ENCODE results near the gene ARPC3.
A peak's percentile ranks its signal among the peaks of the same experiment; 100 is the strongest.
"Not testable (repeated sequence)": the region's sequence is repeated elsewhere in the genome, so short reads cannot be mapped to it uniquely, and the experiment has no call there.

ARPC3 gene

GRCh38 chr12:110410086-110410485 lies 40.1 kb downstream of the ARPC3 start:
- DNase-seq, result not testable (repeated sequence)

GRCh38 chr12:110405126-110405662 lies 44.9 kb downstream of the ARPC3 start:
- DNase-seq, result not testable (repeated sequence)

GRCh38 chr12:110403976-110404682 lies 46.0 kb downstream of the ARPC3 start:
- peak; percentile 94 for DNase-seq

DNA sequence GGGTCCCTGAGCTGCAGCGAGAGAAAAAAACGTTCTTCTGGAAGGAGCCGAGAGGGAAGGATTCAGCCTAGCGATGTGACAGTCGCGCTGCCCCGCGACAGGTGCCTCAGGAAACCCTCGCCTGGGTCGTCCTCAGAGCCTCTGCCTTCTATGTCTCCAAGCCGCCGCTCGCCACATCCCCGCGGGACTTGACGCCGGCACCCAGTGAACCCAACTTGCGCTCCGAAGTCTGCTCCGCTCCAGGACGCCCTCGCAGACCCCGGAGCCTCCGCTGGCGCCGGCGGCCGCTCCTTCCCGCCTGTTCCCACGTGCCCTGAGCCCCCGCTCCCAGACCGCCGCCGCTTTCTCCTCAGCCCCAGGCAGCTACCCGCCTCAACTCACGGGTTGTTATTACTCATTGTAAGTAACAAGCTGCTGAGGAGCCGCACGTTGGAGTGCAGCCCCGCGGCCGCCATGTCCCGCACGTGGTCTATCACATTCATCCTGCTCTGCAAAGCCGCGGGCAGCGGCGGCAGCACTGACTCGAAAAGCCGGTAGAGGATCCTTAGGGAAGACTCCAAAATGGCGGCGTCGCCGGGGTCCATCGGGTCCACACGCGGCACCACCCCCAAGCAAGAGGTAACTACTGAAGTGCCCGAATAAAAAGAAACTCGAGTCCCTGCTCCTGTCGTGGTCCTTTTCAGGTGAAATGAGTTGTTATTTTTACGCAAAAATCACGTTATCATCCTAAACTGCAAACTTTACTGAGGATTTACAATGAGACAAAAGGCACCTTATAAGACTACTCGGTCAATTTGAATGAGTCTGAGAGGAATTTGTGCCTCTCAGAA lies 46.8 kb downstream of the ARPC3 start, which contains the start of gene ANAPC7:
TSS of gene ANAPC7 (minus strand) at position 563 of the 830 bp plus-strand sequence. CDS start at position 482, 81 bp downstream.
- peak; percentile 94 for DNase-seq

Data from NCI-H510A treated with DMSO at 0.1 percent for 48 hours (cell line).